ENCODE results near the gene SLC6A11. TPM values are rescaled to one million over a fixed set of nuclear protein-coding genes. Genes with fewer than 3 reads are reported as not detected.

Gene SLC6A11
- total and polyA plus RNA-seq, 2 donors (not counting 1 experiment from before 2014, with no cell fraction given), result not detected

DNA sequence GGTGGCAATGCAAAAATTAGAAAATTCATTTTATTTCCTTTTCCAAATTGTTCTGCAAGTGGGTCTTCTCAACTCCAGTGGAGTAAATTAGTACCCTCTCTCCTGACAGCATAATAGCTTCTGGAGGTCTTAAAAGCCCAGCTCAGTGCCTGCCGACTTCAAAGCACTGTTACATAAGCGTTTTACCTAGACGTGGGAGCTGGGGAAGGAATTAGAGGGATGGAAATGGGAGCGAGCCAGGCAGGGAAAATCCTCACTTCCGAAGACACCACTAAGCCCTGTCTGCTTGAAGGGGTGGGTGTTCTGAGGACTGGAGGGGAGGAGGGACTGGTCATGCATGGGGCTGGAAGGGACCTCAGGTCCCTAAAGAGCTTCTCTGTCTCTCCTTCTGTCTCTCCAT lies 99.3 kb downstream of the SLC6A11 start:
- H3K4me1 Mint-ChIP-seq, result no peaks in the 10 kb centered on the region
- peaks cover 0 to 4% (median under 1%) of the 10 kb centered on the region in 4 experiments for H3K27me3 ChIP-seq (replicated peaks in 1 of 4; ENCODE audit: control extremely low read depth in 1 of 4, control insufficient read depth in 3 of 4, insufficient read depth in 4 of 4, low read length in 3 of 4)
- no peak overlapping the region for H3K4me2 ChIP-seq (replicated peaks; ENCODE audit: low read depth, low read length, poor library complexity, severe bottlenecking)
- H3K4me3 ChIP-seq (ENCODE audit: control extremely low read depth in 1 of 5, extremely low read depth in 1 of 5, insufficient read depth in 1 of 5, low read depth in 2 of 5, low read length in 4 of 5), result no peak overlapping the region
- H3K9ac ChIP-seq (ENCODE audit: low read length), result no peak overlapping the region
- no peaks in the 10 kb centered on the region for H3K9me3 Mint-ChIP-seq (ENCODE audit: insufficient read depth)
- H3K27ac Mint-ChIP-seq, result no peak overlapping the region
- H3K27me3 Mint-ChIP-seq, result peaks cover 24% of the 10 kb centered on the region
- H3K4me1 ChIP-seq (ENCODE audit: control insufficient read depth in 2 of 2, insufficient read depth in 2 of 2, low read length in 2 of 2), result no peaks in the 10 kb centered on the region
- H3K9me3 ChIP-seq (ENCODE audit: control extremely low read depth in 1 of 3, control insufficient read depth in 2 of 3, insufficient read depth in 1 of 3, low read length in 2 of 3), result peaks cover 0 to 14% (median 0%) of the 10 kb centered on the region in 3 donors
- no peaks in the 10 kb centered on the region for H3K79me2 ChIP-seq (ENCODE audit: control insufficient read depth, insufficient read depth, low read length)
- no peak overlapping the region for H3K27ac ChIP-seq (ENCODE audit: low read length in 2 of 2)
- no peak overlapping the region for H3K4me3 Mint-ChIP-seq
- H3K36me3 ChIP-seq (replicated peaks in 1 of 2; ENCODE audit: control extremely low read depth in 1 of 2, control insufficient read depth in 1 of 2, extremely low read depth in 1 of 2, insufficient read depth in 2 of 2, low read length in 1 of 2), result no peaks in the 10 kb centered on the region
- no peak for DNase-seq
- no peaks in the 10 kb centered on the region for H4K20me1 ChIP-seq (ENCODE audit: control insufficient read depth, insufficient read depth, low read length, poor library complexity, severe bottlenecking)
- ChIA-PET POLR2A (no interaction called here), CTCF (interaction anchor here (0.7 kb wide), 1 partner anchor 32 kb away, joined by 3 read pairs; no protein-coding TSS in a partner anchor)
- WGBS (ENCODE audit: insufficient coverage), result 48% methylated on average over 3 of the region's 5 CpGs
- TF ChIP-seq, protein P1, sequence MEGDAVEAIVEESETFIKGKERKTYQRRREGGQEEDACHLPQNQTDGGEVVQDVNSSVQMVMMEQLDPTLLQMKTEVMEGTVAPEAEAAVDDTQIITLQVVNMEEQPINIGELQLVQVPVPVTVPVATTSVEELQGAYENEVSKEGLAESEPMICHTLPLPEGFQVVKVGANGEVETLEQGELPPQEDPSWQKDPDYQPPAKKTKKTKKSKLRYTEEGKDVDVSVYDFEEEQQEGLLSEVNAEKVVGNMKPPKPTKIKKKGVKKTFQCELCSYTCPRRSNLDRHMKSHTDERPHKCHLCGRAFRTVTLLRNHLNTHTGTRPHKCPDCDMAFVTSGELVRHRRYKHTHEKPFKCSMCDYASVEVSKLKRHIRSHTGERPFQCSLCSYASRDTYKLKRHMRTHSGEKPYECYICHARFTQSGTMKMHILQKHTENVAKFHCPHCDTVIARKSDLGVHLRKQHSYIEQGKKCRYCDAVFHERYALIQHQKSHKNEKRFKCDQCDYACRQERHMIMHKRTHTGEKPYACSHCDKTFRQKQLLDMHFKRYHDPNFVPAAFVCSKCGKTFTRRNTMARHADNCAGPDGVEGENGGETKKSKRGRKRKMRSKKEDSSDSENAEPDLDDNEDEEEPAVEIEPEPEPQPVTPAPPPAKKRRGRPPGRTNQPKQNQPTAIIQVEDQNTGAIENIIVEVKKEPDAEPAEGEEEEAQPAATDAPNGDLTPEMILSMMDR (IDR thresholded peaks at IDR 0.05), result no peak
- no peak for TF ChIP-seq EZH2 (IDR thresholded peaks at IDR 0.05; ENCODE audit: borderline replicate concordance, insufficient read depth, low read depth, low read length, poor library complexity, severe bottlenecking)
- no peak for ATAC-seq (ENCODE audit: low read depth)
- no peak overlapping the region for H2AFZ ChIP-seq (ENCODE audit: insufficient read depth, low read depth, low read length, poor library complexity, severe bottlenecking)
- intact Hi-C loops (cut with micrococcal nuclease), result no loop called here

DNA sequence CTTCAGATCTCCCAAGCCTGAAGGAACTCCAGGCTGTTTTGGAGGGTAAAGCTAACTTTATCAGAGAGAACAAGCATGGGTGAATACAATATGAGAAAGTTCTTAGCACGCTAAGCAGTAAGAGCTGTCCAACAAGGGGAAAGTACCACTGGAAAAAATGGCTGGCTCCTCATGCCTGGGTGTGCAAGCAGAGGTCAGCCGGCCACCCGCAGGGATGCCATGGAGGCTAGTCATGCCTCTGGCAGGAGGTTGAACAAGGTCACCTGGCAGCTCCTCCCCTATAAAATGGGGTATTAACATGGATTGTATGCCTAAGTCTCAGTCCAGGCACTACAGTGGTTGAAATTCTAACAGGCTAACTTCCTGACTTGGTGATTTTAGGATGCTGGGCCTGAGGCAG lies 101.1 kb downstream of the SLC6A11 start:
- DNase-seq, result no peak
- no peak overlapping the region for H3K27ac Mint-ChIP-seq

More for the DNA sequence above, 101.1 kb downstream of the SLC6A11 start:
- H3K4me1 ChIP-seq (ENCODE audit: control insufficient read depth in 2 of 2, insufficient read depth in 2 of 2, low read length in 2 of 2), result no peaks in the 10 kb centered on the region
- H3K4me3 ChIP-seq (ENCODE audit: control extremely low read depth in 1 of 5, extremely low read depth in 1 of 5, insufficient read depth in 1 of 5, low read depth in 2 of 5, low read length in 4 of 5), result no peak overlapping the region
- H3K9me3 Mint-ChIP-seq (ENCODE audit: insufficient read depth), result peaks cover 2% of the 10 kb centered on the region
- no peaks in the 10 kb centered on the region for H3K79me2 ChIP-seq (ENCODE audit: control insufficient read depth, insufficient read depth, low read length)
- H3K27me3 Mint-ChIP-seq, result peaks cover 24% of the 10 kb centered on the region
- no peak overlapping the region for H2AFZ ChIP-seq (ENCODE audit: insufficient read depth, low read depth, low read length, poor library complexity, severe bottlenecking)
- no peak for ATAC-seq (ENCODE audit: low read depth)
- no peak for TF ChIP-seq EZH2 (IDR thresholded peaks at IDR 0.05; ENCODE audit: borderline replicate concordance, insufficient read depth, low read depth, low read length, poor library complexity, severe bottlenecking)
- TF ChIP-seq, protein P1 (IDR thresholded peaks at IDR 0.05), result no peak
- H3K4me3 Mint-ChIP-seq, result no peak overlapping the region
- H3K27ac ChIP-seq (ENCODE audit: low read length in 2 of 2), result no peak overlapping the region
- H3K4me2 ChIP-seq (replicated peaks; ENCODE audit: low read depth, low read length, poor library complexity, severe bottlenecking), result no peak overlapping the region
- peaks cover 0 to 8% (median 0%) of the 10 kb centered on the region in 3 donors for H3K9me3 ChIP-seq (ENCODE audit: control extremely low read depth in 1 of 3, control insufficient read depth in 2 of 3, insufficient read depth in 1 of 3, low read length in 2 of 3)
- ChIA-PET POLR2A (no interaction called here), CTCF (no interaction called here)
- no peak overlapping the region for H3K9ac ChIP-seq (ENCODE audit: low read length)
- peaks cover 0 to 8% (median 4%) of the 10 kb centered on the region in 4 experiments for H3K27me3 ChIP-seq (replicated peaks in 1 of 4; ENCODE audit: control extremely low read depth in 1 of 4, control insufficient read depth in 3 of 4, insufficient read depth in 4 of 4, low read length in 3 of 4)
- H3K4me1 Mint-ChIP-seq, result no peaks in the 10 kb centered on the region
- H3K36me3 ChIP-seq (replicated peaks in 1 of 2; ENCODE audit: control extremely low read depth in 1 of 2, control insufficient read depth in 1 of 2, extremely low read depth in 1 of 2, insufficient read depth in 2 of 2, low read length in 1 of 2), result no peaks in the 10 kb centered on the region
- intact Hi-C loops (cut with micrococcal nuclease), result no loop called here
- WGBS (ENCODE audit: insufficient coverage), result 90% methylated on average over 3 of the region's 3 CpGs
- H4K20me1 ChIP-seq (ENCODE audit: control insufficient read depth, insufficient read depth, low read length, poor library complexity, severe bottlenecking), result no peaks in the 10 kb centered on the region

Measured in B cell (primary cell).